H1 (cell line): Measurements from ENCODE around the gene PAFAH1B1. TPM values are rescaled to one million over a fixed set of nuclear protein-coding genes. Genes with fewer than 3 reads are reported as not detected.
A peak's percentile ranks its signal among the peaks of the same experiment; 100 is the strongest.

ENCODE experiments used
- BCL11A ChIP-seq, 2 experiments: IDR thresholded peaks; one replicate each; pipeline ENCODE4 v1.6.1; 2011; ENCODE audit warnings: low read depth in 2 of 2, low read length in 2 of 2, mild to moderate bottlenecking in 2 of 2
- CTBP2 ChIP-seq: IDR thresholded peaks from 2 replicates; pipeline ENCODE4 v1.7.0; 2011; ENCODE audit warnings: borderline replicate concordance, mild to moderate bottlenecking, moderate library complexity, mixed read lengths, low read length; ENCODE audit not compliant: insufficient read depth, insufficient read length
- E2F6 ChIP-seq: IDR thresholded peaks from 2 replicates; pipeline ENCODE4 v1.6.1; 2012; ENCODE audit warnings: inconsistent platforms
- GABPA ChIP-seq: IDR thresholded peaks from 2 replicates; pipeline ENCODE4 v1.6.1; 2011; ENCODE audit warnings: mild to moderate bottlenecking, low read length, moderate library complexity, borderline replicate concordance; ENCODE audit not compliant: insufficient read depth
- GTF2F1 ChIP-seq: IDR thresholded peaks from 2 replicates; pipeline ENCODE4 v1.6.1; 2012; ENCODE audit warnings: low read depth, low read length, improper control_type of control experiment, borderline replicate concordance
- KDM1A ChIP-seq: fragments of 200-600, 300-600 bp; sonication (generic); IDR thresholded peaks from 2 replicates; pipeline ENCODE4 v1.7.1; 2016; ENCODE audit warnings: mild to moderate bottlenecking, low read length, borderline replicate concordance
- KDM4A ChIP-seq: IDR thresholded peaks from one replicate; pipeline ENCODE4 v1.7.1; 2012; ENCODE audit warnings: low read depth, mild to moderate bottlenecking, moderate library complexity, low read length, inconsistent platforms; ENCODE audit not compliant: severe bottlenecking
- MAX ChIP-seq: IDR thresholded peaks from 2 replicates; pipeline ENCODE4 v1.6.1; 2012; ENCODE audit warnings: inconsistent platforms
- NRF1 ChIP-seq: IDR thresholded peaks from 2 replicates; pipeline ENCODE4 v1.6.1; 2011; ENCODE audit warnings: mild to moderate bottlenecking, low read depth, low read length, improper control_type of control experiment
- POLR2A ChIP-seq, 2 experiments: IDR thresholded peaks; 1 replicate in 1 of 2; 2 replicates in 1 of 2; pipeline ENCODE4 v1.6.1; 2011; ENCODE audit warnings: low read depth in 2 of 2, low read length in 2 of 2, mild to moderate bottlenecking in 2 of 2; ENCODE audit errors: control extremely low read depth in 1 of 2
- POU5F1 ChIP-seq: IDR thresholded peaks from 2 replicates; pipeline ENCODE4 v1.6.1; 2011; ENCODE audit warnings: low read depth, mild to moderate bottlenecking, low read length, moderate library complexity
- RNF2 ChIP-seq: fragments of 200-900, 300-1000 bp; sonication (generic); IDR thresholded peaks from 2 replicates; pipeline ENCODE4 v1.7.1; 2016; ENCODE audit warnings: borderline replicate concordance, low read depth, mild to moderate bottlenecking, antibody characterized with exemption, low read length; ENCODE audit not compliant: poor library complexity, severe bottlenecking; ENCODE audit errors: missing control alignments
- SP1 ChIP-seq: IDR thresholded peaks from 2 replicates; pipeline ENCODE4 v1.6.1; 2011; ENCODE audit warnings: low read depth, low read length
- SP2 ChIP-seq: IDR thresholded peaks from 2 replicates; pipeline ENCODE4 v1.6.1; 2012; ENCODE audit warnings: mild to moderate bottlenecking, low read length, inconsistent platforms
- SRF ChIP-seq: IDR thresholded peaks from 2 replicates; pipeline ENCODE4 v1.6.1; 2011; ENCODE audit warnings: mild to moderate bottlenecking, low read depth, low read length, moderate library complexity
- TEAD4 ChIP-seq: IDR thresholded peaks from 2 replicates; pipeline ENCODE4 v1.6.1; 2012; ENCODE audit warnings: low read depth, low read length, inconsistent platforms, mixed read lengths
- polyA plus RNA-seq, 7 experiments: library from polyadenylated mRNA; depleted of rRNA in 3 of 7; stranded (reverse) in 5 of 7; unstranded in 2 of 7; fragments of >200 nt in 5 of 7; fragments of 200-250 nt in 2 of 7; gene quantifications; 1 replicate in 5 of 7; 2 replicates in 1 of 7; 4 replicates in 1 of 7; pipeline versions ENCODE4 v1.2.1 to v1.2.3, GENCODE V29; 2011 to 2013; ENCODE audit warnings: missing spikeins in 2 of 7, mixed read lengths in 2 of 7
- total RNA-seq: library from RNA; stranded (reverse); fragmentation: NEBNext Ultra II Directional; extraction: Animal tissue kit (Norgen Biotek cat#: 25700); gene quantifications from 2 replicates; pipeline ENCODE4 v1.2.1, GENCODE V29; 2021

Gene PAFAH1B1
- total and polyA plus RNA-seq, 2 of the 8 experiments (the other 6 are each of a cell fraction or from before 2014, with no cell fraction given), result 42.0 to 152 TPM

- no peak for TF ChIP-seq POLR2A (IDR thresholded peaks at IDR 0.05; ENCODE audit: control extremely low read depth in 1 of 2, low read depth in 2 of 2, low read length in 2 of 2)
- no peak for TF ChIP-seq POU5F1
- no peak for TF ChIP-seq CTBP2
- TF ChIP-seq SP2, result no peak
- peak; percentile 32; the same call in 1 of the 2 replicates for TF ChIP-seq TEAD4
- peak; percentile 24 for TF ChIP-seq RNF2
- TF ChIP-seq E2F6, result peak; percentile 95
- TF ChIP-seq SRF, result no peak
- no peak for TF ChIP-seq SP1
- peak; percentile 64; the same call in 1 of the 2 replicates for TF ChIP-seq GABPA
- TF ChIP-seq GTF2F1, result no peak
- TF ChIP-seq NRF1, result peak; percentile 21
- no peak for TF ChIP-seq KDM1A
- no peak for TF ChIP-seq BCL11A (IDR thresholded peaks at IDR 0.05; ENCODE audit: low read depth in 2 of 2, low read length in 2 of 2)
- peak; percentile 94 for TF ChIP-seq MAX
- no peak for TF ChIP-seq KDM4A
Observed at GRCh38 chr17:2724784-2725164, 131.3 kb downstream of the PAFAH1B1 start (continued).
